ENCODE data around the gene HOXC6.

The HOXC6 gene

GRCh38 chr12:54033980-54034784, 5.9 kb downstream of the HOXC6 start:
- no peak for TF ChIP-seq CTCF (IDR thresholded peaks at IDR 0.05; ENCODE audit: extremely low read depth, insufficient read depth, missing control alignments)
- in situ Hi-C loops (cut with MboI; ENCODE audit: low pct_unique_long_range_greater_than_20kb, low sequenced_read_pairs, unreplicated experiment), result loop anchor here (25.0 kb wide), 1 partner anchor 97 kb away; the partner anchor contains the start of gene HOXC13
- DNase-seq (ENCODE audit: low spot score), result no peak

DNA sequence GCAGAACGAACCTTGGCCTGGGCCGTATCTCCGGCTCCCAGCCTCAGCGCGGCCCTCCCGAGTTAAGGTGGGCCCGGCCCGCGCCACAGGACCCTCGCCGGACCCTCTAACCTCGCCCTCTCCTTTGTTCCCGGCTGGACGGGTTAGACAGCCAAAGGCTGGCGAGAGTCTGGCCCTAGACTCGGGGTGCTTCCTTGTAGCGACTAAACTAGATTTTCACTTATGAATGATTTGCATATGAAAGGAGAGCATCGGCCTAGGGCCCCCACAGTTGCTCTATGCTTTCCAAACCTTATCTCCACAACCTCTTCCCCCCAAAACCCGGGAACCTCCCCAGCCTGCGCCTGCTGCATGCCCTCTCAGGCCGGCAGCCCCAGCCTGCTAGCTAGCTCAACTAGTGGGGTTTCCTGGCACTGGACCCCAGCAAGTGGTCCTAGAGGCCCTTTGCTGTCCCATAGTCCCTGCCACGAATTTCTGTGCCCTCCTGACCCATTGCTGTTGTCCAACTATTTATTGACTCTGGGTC, 6.6 kb downstream of the HOXC6 start:
- in situ Hi-C loops (cut with MboI; ENCODE audit: low pct_unique_long_range_greater_than_20kb, low sequenced_read_pairs, unreplicated experiment), result loop anchor here (25.0 kb wide), 1 partner anchor 98 kb away; the partner anchor contains the start of gene HOXC13
- TF ChIP-seq CTCF (IDR thresholded peaks at IDR 0.05; ENCODE audit: extremely low read depth, insufficient read depth, missing control alignments), result no peak
- no peak for DNase-seq (ENCODE audit: low spot score)

- in situ Hi-C loops (cut with MboI; ENCODE audit: low pct_unique_long_range_greater_than_20kb, low sequenced_read_pairs, unreplicated experiment), result loop anchor here (25.0 kb wide), 1 partner anchor 98 kb away; the partner anchor contains the start of gene HOXC13
- no peak for TF ChIP-seq CTCF (IDR thresholded peaks at IDR 0.05; ENCODE audit: extremely low read depth, insufficient read depth, missing control alignments)
- no peak for DNase-seq (ENCODE audit: low spot score)
Observed at GRCh38 chr12:54035568-54036264, 7.5 kb downstream of the HOXC6 start.

DNA sequence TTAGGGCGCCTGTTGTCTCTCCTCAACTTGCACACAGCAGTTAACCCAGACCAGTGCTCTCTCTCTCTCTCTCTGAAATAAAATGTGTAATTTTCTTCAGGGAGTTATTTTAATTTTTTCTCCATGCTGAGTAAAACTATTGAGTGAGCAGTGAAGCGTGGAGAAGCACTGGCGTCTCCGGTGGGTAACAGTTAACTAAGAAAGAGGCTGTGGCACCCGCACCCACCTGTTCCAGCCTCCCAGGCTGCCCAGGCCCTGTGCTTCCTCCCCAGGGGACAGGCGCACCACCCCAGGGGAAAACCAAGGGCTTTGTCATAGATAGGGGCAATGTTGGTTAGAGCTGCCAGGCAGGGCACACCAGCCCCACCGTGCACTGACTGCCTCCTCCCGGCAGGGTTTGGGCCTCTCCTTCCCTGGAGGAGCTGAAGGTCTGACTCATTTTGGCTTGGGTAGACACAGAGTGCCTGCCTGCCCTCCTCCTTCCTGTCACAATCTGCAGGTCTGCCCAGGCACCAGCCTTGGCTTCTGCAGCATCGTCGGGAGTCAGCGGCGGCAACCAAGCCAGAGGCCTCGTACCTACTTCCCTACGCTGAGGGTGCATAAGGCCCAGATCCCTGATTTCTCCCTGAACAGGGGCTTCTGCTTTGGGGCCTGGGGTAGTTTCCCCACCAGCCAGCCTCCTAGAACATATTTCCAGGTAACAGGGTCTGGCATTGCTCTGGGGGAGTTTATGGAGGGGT, 8.6 kb downstream of the HOXC6 start:
- no peak for TF ChIP-seq CTCF (IDR thresholded peaks at IDR 0.05; ENCODE audit: extremely low read depth, insufficient read depth, missing control alignments)
- DNase-seq (ENCODE audit: low spot score), result no peak
- in situ Hi-C loops (cut with MboI; ENCODE audit: low pct_unique_long_range_greater_than_20kb, low sequenced_read_pairs, unreplicated experiment), result loop anchor here (25.0 kb wide), 1 partner anchor 99 kb away; the partner anchor contains the start of gene HOXC13

DNA sequence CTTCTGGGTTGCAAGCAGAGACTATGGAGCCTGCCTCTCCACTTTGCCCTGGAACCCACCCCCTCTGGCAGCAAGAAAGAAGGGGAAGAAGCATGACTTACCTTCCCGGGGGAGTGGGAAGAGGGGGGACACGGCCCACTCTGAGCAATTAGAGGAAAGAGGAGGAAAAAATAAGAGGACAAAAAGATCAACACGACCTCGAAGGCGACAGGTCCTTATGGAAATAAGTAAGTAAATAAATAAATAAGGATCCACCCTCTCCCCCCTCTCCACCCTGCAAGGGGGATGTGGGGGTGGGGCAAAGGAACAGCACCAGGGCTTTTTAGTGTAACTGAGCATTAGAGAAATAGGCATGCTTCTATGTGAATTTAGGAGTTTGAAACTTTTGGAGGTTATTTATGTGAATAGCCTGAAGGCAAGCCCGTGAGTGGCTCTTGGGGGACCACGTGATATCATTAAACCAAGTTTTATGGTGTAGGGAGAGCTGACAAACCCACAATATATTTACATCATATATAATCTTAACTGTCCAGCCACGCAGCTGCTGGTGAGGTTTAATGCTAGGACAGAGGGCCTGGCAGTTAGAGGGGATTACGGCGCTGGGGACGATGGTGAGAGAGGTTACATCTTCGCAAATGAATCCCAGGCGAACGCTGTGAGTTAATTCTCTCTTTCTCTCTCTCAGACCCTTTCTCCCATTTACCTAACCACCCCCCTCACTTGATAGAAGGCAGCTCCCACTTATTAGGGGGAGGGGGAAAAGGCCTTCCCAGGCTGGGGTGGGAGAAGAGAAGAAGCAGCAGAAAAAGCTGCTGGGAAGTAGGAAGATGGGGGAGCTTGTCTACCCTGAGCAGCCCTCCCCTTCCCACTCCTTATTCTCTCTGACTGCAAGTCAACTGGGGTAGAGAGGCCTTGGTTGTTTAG, 9.4 kb downstream of the HOXC6 start:
- no peak for TF ChIP-seq CTCF (IDR thresholded peaks at IDR 0.05; ENCODE audit: extremely low read depth, insufficient read depth, missing control alignments)
- no peak for DNase-seq (ENCODE audit: low spot score)
- in situ Hi-C loops (cut with MboI; ENCODE audit: low pct_unique_long_range_greater_than_20kb, low sequenced_read_pairs, unreplicated experiment), result loop anchor here (25.0 kb wide), 1 partner anchor 100 kb away; the partner anchor contains the start of gene HOXC13

All from GM13977 (cell line).